ENCODE data around the gene SLAMF7.

GRCh38 chr1:160799641-160800040, 60.6 kb downstream of the SLAMF7 start:
- TF ChIP-seq CTCF (IDR thresholded peaks at IDR 0.05) (no peak), ZFX (IDR thresholded peaks at IDR 0.05; ENCODE audit: borderline replicate concordance) (no peak)

Data from 22Rv1 (cell line).